Fibroblast of the conjunctiva (primary cell): Measurements from ENCODE around the gene PJVK.
A peak's percentile ranks its signal among the peaks of the same experiment; 100 is the strongest.
"Not testable (repeated sequence)": the region's sequence is repeated elsewhere in the genome, so short reads cannot be mapped to it uniquely, and the experiment has no call there.

Experiments
- DNase-seq: peaks from one replicate; pipeline ENCODE4 v3.0.0-alpha.2; 2010; ENCODE audit warnings: low read depth

PJVK gene, protein sequence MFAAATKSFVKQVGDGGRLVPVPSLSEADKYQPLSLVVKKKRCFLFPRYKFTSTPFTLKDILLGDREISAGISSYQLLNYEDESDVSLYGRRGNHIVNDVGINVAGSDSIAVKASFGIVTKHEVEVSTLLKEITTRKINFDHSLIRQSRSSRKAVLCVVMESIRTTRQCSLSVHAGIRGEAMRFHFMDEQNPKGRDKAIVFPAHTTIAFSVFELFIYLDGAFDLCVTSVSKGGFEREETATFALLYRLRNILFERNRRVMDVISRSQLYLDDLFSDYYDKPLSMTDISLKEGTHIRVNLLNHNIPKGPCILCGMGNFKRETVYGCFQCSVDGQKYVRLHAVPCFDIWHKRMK

DNA sequence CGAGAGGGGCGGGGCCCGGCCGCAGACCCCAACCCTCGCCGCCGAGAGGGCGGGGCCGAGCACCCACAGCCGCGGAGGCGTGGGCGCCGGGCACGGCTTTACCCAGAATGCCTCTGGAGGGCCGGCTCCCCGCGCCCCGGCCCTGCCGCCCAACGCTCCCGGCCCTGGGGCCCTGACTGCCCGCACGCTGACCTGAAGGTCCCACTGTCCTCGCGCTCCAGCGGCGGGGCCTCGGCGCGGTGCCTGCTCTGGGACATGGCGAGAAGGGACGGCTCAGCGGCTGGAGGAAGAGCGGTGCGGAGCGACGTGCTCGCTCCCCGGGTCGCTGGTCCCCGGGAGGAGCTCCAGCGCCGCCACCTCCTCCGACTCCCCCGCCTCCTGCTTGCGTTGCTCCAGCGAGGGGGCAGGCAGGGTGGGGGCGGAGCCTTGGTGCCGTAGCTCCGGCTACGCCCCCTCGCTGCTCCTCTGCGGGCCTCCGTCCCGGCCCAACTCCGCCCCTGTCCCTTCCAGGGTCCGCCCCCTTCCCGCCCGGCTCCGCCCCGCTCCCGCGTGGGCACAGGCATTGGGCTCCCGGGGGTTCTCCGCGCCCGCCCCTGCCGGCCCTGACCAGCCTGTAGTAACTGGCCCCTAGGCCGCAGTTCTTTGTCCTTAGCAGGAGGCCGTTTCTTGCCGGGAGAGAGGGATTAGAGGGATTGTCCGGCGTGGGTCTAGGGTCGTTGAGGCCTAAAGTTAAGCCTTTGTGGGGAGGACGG lies at the start of gene PJVK, which contains the start of gene PRKRA:
Gene PJVK (plus strand): TSS at position 605 of the 752 bp plus-strand sequence. CDS start 2,032 bp downstream, outside the sequence.
Gene PRKRA (minus strand): TSS at position 402 of the 752 bp plus-strand sequence. CDS start 145 bp downstream, at position 257.
- DNase-seq = peak; percentile 95

DNA sequence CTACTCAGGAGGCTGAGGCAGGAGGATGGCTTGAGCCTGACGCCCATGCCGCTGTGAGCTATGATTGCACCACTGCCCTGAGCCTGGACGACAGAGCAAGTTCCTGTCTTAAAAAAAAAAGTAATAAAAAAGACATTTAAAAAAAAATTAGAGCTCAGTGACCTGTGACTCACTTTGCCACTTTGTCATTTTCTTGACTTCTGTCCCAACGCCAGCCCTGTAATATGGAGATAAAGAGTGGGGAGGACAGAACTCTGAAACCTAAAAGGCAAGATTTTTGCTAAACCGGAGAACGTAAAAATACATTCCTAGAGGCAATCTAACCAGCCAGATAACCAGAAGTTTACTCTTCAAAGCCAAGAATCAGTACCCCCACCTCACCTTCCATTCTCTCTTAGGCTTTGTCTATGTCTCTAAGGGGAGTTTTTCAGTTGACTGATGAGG lies 49.2 kb upstream of the PJVK start:
- no peak for DNase-seq

DNA sequence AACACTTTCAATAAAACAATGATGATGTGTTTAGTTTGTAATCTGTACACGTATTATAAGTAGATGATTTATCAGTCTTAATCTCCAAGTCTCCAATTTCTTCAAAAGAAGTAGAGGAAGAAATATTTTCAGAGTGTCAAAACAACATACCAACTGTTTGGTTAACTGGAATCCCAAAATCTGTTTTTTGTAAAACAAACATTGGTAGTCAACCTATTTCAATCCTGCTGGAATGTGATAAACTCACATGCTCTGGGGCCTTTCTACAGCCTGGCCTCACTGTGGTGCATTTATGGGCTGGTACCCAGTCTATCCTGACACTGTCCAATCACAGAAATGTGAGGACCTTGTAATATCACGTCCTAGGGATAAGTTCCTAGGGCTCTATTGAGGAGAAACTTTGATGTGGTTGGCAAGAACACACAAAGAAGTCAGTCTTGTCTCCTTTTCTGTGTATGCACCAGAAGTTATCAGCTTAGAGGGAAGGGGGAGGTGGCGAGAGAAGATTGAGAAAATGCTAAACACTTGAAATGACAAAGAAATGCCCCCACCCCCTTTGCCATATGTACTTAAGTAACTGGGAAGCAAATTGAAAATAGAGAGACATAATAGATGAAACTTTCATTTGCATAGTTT lies 47.4 kb upstream of the PJVK start:
- DNase-seq = no peak

DNA sequence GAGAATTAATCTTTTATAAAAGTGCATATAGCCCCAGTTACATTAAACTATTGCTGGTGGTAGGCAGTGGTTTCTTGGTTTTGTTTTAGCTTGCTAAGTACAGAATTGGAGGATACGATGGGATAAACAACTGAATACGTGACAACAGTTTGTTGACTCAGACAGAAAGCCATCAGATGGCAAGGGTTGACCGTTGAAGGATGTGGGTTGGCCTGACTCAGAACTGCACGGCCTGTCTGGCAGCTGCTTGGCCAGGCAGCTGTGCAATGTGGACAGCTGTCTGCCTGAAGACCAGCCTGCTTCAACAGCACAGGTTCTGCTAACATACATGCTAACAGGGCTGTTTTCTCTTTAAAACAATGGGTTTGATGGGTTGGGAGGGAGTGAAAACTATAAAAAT lies 46.8 kb upstream of the PJVK start:
- no peak for DNase-seq

GRCh38 chr2:178409261-178409660 lies 41.9 kb upstream of the PJVK start:
- DNase-seq = no peak

DNA sequence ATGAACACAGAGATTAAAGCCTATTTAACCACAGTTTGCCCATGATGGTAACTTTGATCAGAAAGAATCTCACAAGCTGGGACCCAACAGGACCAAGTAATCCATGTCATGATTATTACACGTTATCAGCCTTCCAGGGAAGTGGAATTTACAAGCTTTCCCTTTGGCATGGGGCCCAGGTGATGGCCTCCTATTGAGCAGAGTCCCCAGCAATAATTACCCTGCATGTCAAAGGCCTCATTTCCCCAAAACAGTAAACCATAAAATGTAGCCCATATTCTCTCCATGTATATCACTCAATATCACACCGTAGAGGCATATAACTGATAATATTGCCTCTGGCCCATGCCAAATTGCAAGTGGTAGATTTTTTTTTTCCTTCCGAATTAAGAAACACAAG lies 39.1 kb upstream of the PJVK start:
- no peak for DNase-seq

DNA sequence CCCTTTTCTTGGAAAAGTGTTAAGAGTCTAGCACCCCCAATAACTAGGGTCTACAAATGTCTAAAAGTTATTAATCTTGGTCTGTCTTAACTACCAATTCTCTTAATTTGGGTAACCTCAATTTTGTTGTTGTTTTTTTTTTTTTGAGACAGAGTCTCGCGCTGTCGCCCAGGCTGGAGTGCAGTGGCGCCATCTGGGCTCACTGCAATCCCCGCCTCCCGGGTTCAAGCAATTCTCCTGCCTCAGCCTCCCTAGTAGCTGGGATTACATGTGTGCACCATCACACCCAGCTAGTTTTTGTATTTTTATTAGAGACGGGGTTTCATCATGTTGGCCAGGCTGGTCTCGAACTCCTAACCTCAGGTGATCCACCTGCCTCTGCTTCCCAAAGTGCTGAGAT lies 38.7 kb upstream of the PJVK start:
- not testable (repeated sequence) for DNase-seq

GRCh38 chr2:178413472-178414265 lies 37.5 kb upstream of the PJVK start:
- DNase-seq = peak; percentile 58

DNA sequence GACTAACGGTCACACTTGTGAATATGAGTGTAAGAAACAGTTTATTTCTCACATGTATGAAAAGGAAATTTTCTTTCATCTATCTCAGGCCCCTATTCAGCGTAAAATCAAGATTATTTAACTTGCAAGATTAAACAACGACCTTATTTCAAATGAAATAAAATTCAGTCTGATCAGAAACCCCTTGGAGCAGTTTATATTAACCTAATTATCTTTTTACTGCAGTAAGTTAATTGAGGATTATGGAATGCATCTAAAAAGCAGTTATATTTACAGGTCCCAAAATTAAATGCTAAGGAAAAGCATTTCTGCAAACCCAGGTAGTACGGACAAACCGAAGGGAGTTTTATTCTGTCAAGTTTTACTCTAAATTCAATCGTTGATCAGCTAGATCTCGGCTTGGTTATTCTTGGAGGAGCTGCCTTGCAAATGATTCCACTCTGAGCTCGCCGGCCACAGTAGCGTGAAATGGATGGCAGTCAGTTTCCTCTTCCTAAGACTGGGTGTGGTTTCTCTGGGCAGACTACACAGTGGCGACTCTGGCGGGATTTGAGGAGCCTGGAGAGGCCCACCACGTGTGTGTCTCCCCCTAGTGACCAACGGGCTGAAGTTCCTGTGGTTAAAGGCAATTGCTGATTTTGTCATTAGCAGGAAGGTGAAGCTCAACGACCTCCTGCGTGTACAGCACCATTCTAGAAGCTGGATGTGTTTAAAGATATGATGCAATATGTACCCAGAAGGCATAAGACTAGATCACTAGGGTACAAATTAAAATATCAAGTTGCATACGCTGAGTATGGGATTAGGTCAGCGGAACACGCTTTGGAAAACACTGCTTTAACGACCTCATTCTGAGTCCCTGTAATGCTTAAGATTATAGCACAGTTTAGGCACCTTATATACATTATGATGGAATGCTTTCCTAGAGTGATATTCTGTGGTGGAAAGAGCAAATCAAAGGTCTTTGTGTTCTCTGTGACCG lies 36.6 kb upstream of the PJVK start:
- peak; percentile 99 for DNase-seq

DNA sequence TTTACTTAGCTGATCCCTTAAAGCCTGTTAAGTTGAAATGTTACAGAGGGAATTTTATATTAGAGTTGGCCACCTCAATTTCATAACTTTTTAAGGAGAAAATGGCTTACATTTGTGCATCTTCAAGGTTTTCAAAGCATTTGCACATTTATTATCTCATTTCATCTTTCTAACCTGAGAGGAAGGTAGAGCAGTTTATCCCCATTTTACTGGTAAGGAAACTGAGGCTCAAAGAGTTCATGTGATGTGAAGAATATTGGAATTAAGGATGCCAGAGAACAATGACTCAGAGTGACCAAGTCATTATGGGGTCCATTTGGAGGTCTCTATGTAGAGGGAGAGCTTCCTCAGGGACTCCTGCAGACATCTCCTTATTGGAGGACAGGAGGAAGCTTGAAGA lies 35.2 kb upstream of the PJVK start:
- DNase-seq = no peak

DNA sequence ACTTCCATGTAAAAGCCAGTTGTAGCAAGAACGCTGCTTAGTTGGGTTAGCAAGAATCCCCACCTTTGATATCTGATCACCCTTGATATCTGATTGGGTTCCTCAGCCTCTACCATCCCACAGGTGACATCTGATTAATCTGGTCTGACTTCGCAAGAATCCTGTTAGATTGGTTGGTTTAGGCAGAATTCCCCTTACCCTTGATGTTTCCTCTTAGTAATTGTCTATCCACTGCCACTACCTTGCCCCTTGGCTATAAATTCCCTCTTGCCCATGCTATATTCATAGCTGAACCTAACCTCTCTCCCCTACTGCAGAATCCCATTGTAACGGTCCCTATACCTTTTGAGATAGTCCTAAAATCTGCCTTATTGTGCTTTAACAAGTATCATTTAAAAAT lies 33.3 kb upstream of the PJVK start:
- no peak for DNase-seq

GRCh38 chr2:178418426-178418825 lies 32.8 kb upstream of the PJVK start:
- no peak for DNase-seq

DNA sequence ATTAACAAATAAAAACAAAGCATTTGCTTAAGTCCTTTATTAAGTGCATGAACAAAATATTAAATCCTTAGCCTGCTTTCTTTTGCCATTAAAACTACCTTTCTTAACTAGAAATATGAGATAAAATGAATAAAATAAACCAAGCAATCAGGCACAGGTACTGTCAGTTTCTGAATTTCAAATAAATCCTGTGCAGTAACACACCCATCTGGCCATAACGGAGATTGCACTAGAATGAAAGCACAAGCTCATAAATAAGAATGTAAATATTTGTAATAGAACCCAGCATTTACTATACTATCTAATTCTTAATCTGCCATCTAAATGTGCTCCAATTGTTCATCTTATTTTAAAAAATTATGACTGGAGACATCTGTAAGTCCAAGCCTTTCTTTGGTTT lies 32.1 kb upstream of the PJVK start:
- peak; percentile 10 for DNase-seq

DNA sequence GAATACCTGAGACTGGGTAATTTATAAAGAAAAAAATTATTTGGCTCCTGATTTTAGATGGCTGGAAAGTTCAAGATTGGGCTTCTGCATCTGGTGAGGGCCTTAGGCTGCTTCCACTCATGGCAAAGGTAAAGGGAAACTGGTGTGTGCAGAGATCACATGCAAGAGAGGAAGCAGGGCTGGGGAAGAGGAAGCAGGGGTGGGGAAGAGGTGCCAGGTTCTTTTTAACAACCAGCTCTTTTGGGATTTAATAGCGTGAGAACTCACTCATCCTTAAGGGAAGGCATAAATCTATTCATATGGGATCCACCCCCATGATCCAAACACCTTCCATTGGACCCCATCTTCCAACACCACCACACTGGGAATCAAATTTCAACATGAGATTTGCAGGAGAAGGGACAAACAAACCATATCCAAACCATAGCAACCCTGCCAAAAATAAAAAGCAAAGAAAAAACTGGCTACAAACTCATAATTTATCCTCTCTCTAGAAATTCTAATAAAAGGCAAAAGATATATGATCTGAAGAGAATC lies 30.6 kb upstream of the PJVK start:
- DNase-seq = no peak

DNA sequence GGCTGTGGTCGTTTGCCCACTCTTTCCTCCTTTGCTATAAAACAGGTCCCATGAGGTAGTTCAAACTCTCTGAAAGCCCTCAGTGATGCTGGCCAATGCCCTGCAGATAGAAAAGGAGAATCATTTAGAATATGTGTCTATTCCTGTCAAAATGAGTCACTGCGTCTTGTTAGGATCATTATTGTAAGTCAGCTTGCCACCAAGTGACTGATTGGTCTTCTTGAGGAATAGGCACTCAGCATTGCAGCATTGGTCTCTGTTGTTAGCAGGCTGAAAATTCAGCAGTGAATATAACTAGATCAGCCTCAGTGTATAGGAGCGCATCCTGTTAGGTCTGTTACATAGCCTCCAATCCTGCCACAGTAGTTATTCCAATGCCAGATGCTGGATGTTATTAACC lies 29.1 kb upstream of the PJVK start:
- DNase-seq = no peak

GRCh38 chr2:178423746-178424145 lies 27.4 kb upstream of the PJVK start:
- DNase-seq = not testable (repeated sequence)

GRCh38 chr2:178425255-178425827 lies 25.8 kb upstream of the PJVK start:
- DNase-seq = no peak

DNA sequence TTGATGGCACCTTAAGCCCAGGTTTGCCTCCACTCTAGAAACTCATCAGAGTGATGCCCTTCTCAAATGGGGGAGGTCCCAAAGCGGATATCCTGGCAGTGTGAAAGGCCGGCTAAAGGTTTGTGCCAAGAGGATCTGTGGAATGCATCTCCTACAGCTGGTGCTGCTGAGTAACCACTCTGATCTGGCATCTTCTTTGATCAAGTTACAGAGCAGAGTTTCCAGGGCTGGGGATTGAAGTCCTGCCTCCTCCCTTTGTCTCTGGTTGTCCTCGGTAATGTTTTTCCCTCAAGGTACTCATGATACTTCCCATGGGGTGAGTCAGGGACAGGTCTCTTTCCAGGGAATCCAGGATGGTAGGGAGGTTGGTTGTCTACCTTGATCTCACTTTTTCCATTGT lies 24.8 kb upstream of the PJVK start:
- DNase-seq = no peak

GRCh38 chr2:178427458-178427857 lies 23.7 kb upstream of the PJVK start:
- no peak for DNase-seq

GRCh38 chr2:178428396-178428806 lies 22.8 kb upstream of the PJVK start:
- no peak for DNase-seq
